Measurements from ENCODE around the gene TBC1D3B. TPM values are rescaled to one million over a fixed set of nuclear protein-coding genes. Genes with fewer than 3 reads are reported as not detected.

The TBC1D3B gene
- total and polyA plus RNA-seq, 2 donors (not counting 1 experiment from before 2014, with no cell fraction given), result 0.86 to 2.3 TPM

DNA sequence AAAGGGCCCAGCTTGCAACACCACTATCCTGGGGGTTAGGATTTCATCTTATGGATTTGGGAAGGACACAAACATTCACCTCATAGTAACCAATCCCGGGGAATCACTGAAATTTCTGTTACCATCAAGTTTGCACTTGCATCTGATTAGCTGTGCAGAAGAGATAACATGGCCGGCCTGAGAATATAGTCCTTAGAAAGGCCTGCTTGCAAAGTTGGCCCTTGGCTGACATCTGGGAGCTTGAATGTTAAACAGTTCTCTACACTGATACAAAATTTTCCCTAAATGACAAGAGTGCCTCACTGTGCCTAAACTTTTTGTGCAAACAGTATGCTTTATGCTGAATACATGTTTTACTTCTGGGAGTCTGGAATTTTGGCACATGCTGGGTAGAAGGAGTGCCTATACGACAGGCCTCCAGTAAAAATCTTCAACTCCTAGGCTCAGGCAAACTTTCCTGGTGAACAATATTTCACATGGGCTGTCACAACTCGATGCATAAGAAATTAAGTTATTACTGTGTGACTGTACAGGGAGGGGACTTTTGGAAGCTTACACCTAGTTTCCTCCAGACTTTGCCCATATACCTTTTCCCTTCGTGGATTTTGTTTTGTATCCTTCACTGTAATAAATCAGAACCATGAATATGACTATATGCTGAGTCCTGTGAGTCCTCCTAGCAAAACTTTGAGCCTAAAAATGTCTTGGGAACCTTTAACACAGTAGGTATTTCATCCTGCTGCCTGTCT is 31.3 kb downstream of the TBC1D3B start:
- Histone ChIP-seq H3K79me2 (ENCODE audit: control insufficient read depth, insufficient read depth, low read length) (no peaks in the 10 kb centered on the region), H3K27ac (ENCODE audit: insufficient read depth, low read length) (no peak overlapping the region), H3K9ac (ENCODE audit: insufficient read depth, low read length) (no peak overlapping the region), H3K4me1 (ENCODE audit: control insufficient read depth, extremely low read depth, insufficient read depth, low read length) (no peaks in the 10 kb centered on the region), H3K36me3 (ENCODE audit: control insufficient read depth, insufficient read depth, low read length) (no peaks in the 10 kb centered on the region), H3K4me3 (replicated peaks in 1 of 4; ENCODE audit: control extremely low read depth in 1 of 4, insufficient read depth in 1 of 4, low read depth in 3 of 4, low read length in 4 of 4) (no peak overlapping the region), H4K20me1 (ENCODE audit: control insufficient read depth, extremely low read depth, insufficient read depth, low read length) (no peaks in the 10 kb centered on the region), H3K9me3 (ENCODE audit: control insufficient read depth, insufficient read depth, low read depth, low read length) (no peaks in the 10 kb centered on the region), H3K27me3 (ENCODE audit: control insufficient read depth, insufficient read depth, low read length) (peaks cover 6% of the 10 kb centered on the region), H2AFZ (ENCODE audit: low read length) (no peak overlapping the region), H3K4me2 (ENCODE audit: extremely low read depth, insufficient read depth, low read length) (no peak overlapping the region)
- no peak for DNase-seq (ENCODE audit: low read depth in 2 of 2)
- TF ChIP-seq EZH2 (IDR thresholded peaks at IDR 0.05; ENCODE audit: low read length, missing control alignments), result no peak
- TF ChIP-seq, protein P1, sequence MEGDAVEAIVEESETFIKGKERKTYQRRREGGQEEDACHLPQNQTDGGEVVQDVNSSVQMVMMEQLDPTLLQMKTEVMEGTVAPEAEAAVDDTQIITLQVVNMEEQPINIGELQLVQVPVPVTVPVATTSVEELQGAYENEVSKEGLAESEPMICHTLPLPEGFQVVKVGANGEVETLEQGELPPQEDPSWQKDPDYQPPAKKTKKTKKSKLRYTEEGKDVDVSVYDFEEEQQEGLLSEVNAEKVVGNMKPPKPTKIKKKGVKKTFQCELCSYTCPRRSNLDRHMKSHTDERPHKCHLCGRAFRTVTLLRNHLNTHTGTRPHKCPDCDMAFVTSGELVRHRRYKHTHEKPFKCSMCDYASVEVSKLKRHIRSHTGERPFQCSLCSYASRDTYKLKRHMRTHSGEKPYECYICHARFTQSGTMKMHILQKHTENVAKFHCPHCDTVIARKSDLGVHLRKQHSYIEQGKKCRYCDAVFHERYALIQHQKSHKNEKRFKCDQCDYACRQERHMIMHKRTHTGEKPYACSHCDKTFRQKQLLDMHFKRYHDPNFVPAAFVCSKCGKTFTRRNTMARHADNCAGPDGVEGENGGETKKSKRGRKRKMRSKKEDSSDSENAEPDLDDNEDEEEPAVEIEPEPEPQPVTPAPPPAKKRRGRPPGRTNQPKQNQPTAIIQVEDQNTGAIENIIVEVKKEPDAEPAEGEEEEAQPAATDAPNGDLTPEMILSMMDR (conservative IDR thresholded peaks at IDR 0.05 in 1 of 2, IDR thresholded peaks at IDR 0.05 in 1 of 2; ENCODE audit: low read depth in 1 of 2, low read length in 2 of 2), result no peak

DNA sequence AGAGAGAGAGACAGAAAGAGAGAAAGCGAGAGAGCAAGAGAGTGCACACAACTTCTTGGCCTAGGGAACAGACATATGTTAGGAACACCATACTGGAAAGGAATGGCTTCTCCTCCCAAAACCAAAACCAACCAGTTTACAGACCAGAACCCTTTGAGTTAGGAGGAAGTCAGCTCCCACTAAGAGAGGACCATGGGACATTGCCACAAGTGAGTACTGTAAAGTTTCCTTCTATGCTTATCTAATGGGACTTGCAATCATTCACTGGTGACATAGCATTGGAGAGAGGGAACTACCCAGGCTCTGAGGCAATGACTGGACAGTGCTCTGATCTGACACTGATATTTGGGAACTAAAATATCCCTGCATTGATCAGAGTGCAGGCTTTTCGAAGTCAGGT is 32.4 kb downstream of the TBC1D3B start:
- Histone ChIP-seq H3K9me3 (ENCODE audit: control insufficient read depth, insufficient read depth, low read depth, low read length) (no peaks in the 10 kb centered on the region), H3K4me3 (replicated peaks in 1 of 4; ENCODE audit: control extremely low read depth in 1 of 4, insufficient read depth in 1 of 4, low read depth in 3 of 4, low read length in 4 of 4) (no peak overlapping the region), H3K79me2 (ENCODE audit: control insufficient read depth, insufficient read depth, low read length) (no peaks in the 10 kb centered on the region), H3K4me1 (ENCODE audit: control insufficient read depth, extremely low read depth, insufficient read depth, low read length) (no peaks in the 10 kb centered on the region), H3K27ac (ENCODE audit: insufficient read depth, low read length) (no peak overlapping the region), H4K20me1 (ENCODE audit: control insufficient read depth, extremely low read depth, insufficient read depth, low read length) (no peaks in the 10 kb centered on the region), H2AFZ (ENCODE audit: low read length) (no peak overlapping the region), H3K4me2 (ENCODE audit: extremely low read depth, insufficient read depth, low read length) (no peak overlapping the region), H3K9ac (ENCODE audit: insufficient read depth, low read length) (no peak overlapping the region), H3K27me3 (ENCODE audit: control insufficient read depth, insufficient read depth, low read length) (peaks cover 6% of the 10 kb centered on the region), H3K36me3 (ENCODE audit: control insufficient read depth, insufficient read depth, low read length) (no peaks in the 10 kb centered on the region)
- TF ChIP-seq EZH2 (IDR thresholded peaks at IDR 0.05; ENCODE audit: low read length, missing control alignments), result no peak
- TF ChIP-seq, protein P1 (conservative IDR thresholded peaks at IDR 0.05 in 1 of 2, IDR thresholded peaks at IDR 0.05 in 1 of 2; ENCODE audit: low read depth in 1 of 2, low read length in 2 of 2), result no peak
- DNase-seq (ENCODE audit: low read depth in 2 of 2), result no peak

DNA sequence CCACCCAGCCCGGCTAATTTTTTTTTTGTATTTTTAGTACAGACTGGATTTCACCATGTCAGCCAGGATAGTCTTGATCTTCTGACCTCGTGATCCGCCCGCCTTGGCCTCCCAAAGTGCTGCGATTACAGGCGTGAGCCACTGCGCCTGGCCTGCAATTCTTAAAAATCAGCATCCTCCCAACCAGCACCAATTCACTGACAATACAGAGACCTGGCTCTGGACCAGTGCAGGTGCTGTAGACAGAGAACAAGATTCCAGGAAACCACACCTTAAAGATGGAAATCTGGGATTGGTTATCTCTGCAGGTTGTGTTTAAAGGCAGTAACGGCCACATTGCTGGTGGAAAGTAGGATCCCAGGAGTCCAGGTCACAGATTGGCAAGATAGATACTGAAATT is 33.6 kb downstream of the TBC1D3B start:
- Histone ChIP-seq H4K20me1 (ENCODE audit: control insufficient read depth, extremely low read depth, insufficient read depth, low read length) (no peaks in the 10 kb centered on the region), H3K27ac (ENCODE audit: insufficient read depth, low read length) (no peak overlapping the region), H3K4me2 (ENCODE audit: extremely low read depth, insufficient read depth, low read length) (no peak overlapping the region), H3K9me3 (ENCODE audit: control insufficient read depth, insufficient read depth, low read depth, low read length) (no peaks in the 10 kb centered on the region), H3K4me1 (ENCODE audit: control insufficient read depth, extremely low read depth, insufficient read depth, low read length) (no peaks in the 10 kb centered on the region), H3K27me3 (ENCODE audit: control insufficient read depth, insufficient read depth, low read length) (peaks cover 6% of the 10 kb centered on the region), H3K9ac (ENCODE audit: insufficient read depth, low read length) (no peak overlapping the region), H2AFZ (ENCODE audit: low read length) (no peak overlapping the region), H3K36me3 (ENCODE audit: control insufficient read depth, insufficient read depth, low read length) (no peaks in the 10 kb centered on the region), H3K4me3 (replicated peaks in 1 of 4; ENCODE audit: control extremely low read depth in 1 of 4, insufficient read depth in 1 of 4, low read depth in 3 of 4, low read length in 4 of 4) (no peak overlapping the region), H3K79me2 (ENCODE audit: control insufficient read depth, insufficient read depth, low read length) (no peaks in the 10 kb centered on the region)
- no peak for DNase-seq (ENCODE audit: low read depth in 2 of 2)
- TF ChIP-seq, protein P1 (conservative IDR thresholded peaks at IDR 0.05 in 1 of 2, IDR thresholded peaks at IDR 0.05 in 1 of 2; ENCODE audit: low read depth in 1 of 2, low read length in 2 of 2), result no peak
- no peak for TF ChIP-seq EZH2 (IDR thresholded peaks at IDR 0.05; ENCODE audit: low read length, missing control alignments)

All from fibroblast of lung (primary cell).